Globus pallidus (tissue), 1 donor: ENCODE results near the gene MISP.
"Not testable (repeated sequence)": the region's sequence is repeated elsewhere in the genome, so short reads cannot be mapped to it uniquely, and the experiment has no call there.

ENCODE experiments used
- DNase-seq: peaks from one replicate; pipeline ENCODE4 v3.0.0-alpha.2; 2015; ENCODE audit warnings: low spot score

The MISP gene

DNA sequence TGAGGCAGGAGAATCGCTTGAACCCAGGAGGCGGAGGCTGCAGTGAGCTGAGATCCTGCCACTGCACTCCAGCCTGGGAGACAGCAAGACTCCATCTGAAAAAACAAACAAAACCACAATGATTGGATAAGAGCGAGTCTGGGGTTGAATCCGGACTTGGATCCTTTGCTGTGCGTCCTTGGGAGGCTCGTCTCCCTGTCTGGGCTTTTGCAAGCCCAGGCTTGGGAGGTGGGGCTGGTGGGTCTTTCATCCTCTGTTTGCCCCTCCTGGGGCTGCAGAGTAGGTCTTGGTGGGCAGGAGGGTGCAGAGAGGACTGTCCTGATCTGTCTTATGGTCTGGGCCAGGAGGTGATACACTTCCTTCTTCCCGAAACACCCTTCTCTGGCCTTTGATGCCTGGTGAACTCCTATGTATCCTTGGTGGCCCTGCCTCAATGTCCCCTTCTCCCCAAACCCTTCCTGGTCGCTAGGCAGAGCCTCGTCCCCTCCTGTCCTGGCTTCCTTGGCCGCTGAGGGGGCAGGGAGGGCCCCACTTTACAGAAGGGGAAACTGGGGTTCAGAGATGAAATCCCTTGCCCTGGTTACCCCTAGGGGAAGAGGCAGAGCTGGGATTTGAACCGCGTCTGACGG, 25.3 kb upstream of the MISP start:
- DNase-seq, result no peak

- DNase-seq, result no peak
Measured at GRCh38 chr19:726993-727956, 23.6 kb upstream of the MISP start.

GRCh38 chr19:728011-728410, 22.9 kb upstream of the MISP start:
- DNase-seq, result no peak

- not testable (repeated sequence) for DNase-seq
Measured at GRCh38 chr19:729564-729963, 21.3 kb upstream of the MISP start.

- no peak for DNase-seq
Measured at GRCh38 chr19:729965-730668, 20.8 kb upstream of the MISP start.

GRCh38 chr19:731000-731399, 19.9 kb upstream of the MISP start:
- no peak for DNase-seq

DNA sequence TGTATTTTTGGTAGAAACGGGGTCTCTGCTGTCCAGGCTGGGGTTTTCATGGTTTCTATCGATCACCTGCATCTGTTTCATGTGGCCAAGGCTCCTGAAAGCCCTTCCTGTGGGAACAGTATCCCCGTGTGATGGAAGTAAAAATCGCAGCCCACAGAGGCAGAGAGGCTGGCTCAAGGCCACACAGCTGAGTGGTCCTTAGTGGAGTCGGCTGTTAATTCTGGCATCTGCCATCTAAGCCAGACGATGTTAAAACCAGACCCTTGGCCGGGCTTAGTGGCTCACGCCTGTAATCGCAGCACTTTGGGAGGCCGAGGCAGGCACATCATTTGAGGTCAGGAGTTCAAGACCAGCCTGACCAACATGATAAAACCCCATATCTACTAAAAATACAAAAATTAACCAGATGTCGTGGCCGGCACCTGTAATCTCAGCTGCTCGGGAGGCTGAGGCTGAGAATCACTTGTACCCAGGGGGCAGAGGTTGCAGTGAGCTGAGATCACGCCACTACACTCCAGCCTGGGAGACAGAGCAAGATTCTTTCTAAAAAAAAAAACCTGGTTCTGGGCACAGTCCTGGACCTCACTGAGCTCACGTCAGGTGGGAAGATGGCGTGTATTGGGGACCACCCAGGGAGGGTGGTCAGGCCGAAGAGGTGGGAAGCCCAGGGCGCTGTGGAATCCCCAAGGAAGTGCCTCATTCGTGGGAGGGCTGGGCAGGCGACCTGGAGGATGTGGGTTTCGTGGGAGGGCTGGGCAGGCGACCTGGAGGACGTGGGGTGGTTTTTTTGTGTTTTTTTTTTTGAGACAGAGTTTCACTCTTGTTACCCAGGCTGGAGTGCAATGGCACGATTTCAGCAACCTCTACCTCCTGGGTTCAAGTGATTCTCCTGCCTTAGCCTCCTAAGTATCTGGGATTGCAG, 18.5 kb upstream of the MISP start:
- no peak for DNase-seq

- DNase-seq, result no peak
Measured at GRCh38 chr19:734716-735115, 16.2 kb upstream of the MISP start.

GRCh38 chr19:736125-736524, 14.8 kb upstream of the MISP start:
- DNase-seq, result no peak

GRCh38 chr19:737591-738093, 13.3 kb upstream of the MISP start:
- no peak for DNase-seq

DNA sequence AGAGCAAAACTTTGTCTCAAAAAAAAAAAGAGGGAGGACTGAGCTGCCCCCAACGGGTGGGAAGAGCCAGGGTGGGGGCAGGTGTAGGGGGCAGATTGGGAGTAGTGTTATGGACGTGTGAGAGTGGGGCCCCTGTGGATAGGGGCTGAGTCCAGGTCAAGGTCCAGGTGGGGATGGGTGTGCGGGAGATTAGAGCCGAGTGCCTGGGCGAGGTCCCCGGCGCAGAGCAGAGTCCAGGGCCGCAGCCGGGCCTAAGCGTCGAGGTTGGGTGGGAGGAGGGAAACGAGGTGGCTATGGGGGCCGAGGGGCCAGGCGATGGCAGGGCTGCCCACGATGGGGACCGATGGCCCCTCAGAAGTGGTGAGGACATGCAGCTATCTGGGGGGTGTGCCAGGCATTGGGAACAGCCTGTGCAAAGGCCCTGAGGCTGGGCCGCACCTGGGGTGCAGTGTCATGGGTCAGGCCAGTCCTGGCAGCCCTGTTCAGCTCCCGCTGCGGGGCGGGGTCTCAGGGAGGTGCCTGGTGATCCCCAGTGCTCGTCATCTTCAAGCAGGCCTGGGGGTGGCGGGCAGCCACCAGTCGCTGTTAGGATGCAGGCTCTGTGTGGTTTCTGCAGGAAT, 12.3 kb upstream of the MISP start:
- no peak for DNase-seq

DNA sequence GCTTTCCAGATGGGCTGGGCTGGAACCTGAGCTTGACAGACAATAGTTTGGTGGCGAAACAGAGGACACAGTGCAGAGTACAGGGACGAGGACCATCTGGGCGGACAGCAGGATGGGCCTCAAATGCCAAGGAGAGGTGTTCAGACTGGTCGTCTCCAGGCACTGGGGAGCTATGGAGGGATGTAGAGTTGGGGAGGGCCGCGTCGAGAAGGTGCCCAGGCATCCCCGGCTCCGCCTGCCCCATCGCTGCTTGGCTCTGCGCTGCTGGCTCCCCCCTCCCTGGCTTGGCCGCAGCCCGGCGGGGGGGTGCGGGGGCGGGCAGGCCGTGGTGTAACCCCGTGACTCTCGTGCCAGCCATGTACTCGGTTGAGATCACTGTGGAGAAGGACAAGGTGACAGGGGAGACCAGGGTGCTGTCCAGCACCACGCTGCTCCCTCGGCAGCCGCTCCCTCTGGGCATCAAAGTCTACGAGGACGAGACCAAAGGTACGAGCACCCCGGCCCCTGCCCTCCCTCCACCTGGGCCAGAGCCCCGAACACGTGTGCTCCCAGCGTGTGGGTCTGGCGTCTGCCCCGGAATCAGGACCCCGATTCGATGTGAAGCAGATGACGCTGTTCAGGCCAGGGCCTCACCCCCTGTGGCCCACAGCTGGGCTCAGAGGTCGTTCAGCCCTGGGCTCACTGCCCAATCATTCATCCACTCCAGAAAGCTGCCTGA, 10.8 kb upstream of the MISP start:
- no peak for DNase-seq

DNA sequence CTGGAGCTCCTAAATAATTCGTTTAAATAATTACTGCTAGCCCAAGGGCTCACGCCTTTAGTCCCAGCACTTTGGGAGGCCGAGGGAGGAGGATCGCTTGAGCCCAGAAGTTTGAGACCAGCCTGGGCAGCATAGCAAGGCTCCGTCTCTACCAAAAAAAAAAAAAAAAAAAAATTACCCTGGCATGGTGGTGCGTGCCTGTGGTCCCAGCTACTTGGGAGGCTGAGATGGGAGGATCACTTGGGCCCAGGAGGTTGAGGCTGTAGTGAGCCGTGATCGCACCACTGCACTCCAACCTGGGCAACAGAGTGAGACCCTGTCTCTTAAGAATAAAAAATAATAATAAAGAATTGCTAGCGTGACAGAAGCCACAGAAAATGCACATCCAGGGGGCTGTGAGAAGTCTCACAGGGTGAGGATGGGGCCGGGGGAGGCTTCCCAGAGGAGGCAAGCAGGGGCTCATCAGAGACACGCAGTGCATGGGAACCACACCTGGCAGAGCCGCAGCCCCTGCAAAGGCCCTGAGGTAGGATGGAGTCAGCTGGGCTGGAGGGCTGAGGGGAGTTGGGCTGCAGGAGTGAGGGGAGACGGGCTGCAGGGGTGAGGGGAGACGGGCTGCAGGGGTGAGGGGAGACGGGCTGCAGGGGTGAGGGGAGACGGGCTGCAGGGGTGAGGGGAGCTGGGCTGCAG, 10.0 kb upstream of the MISP start:
- DNase-seq, result not testable (repeated sequence)

- no peak for DNase-seq
Measured at GRCh38 chr19:741506-742131, 9.3 kb upstream of the MISP start.

GRCh38 chr19:742540-743075, 8.3 kb upstream of the MISP start:
- DNase-seq, result no peak

- no peak for DNase-seq
Measured at GRCh38 chr19:743168-743687, 7.7 kb upstream of the MISP start.

- not testable (repeated sequence) for DNase-seq
Measured at GRCh38 chr19:745138-745537, 5.8 kb upstream of the MISP start.

GRCh38 chr19:746208-746819, 4.6 kb upstream of the MISP start:
- DNase-seq, result no peak
